GM19452 (cell line): ENCODE results near the gene PLEKHB2.
A peak's percentile ranks its signal among the peaks of the same experiment; 100 is the strongest.
"Not testable (repeated sequence)": the region's sequence is repeated elsewhere in the genome, so short reads cannot be mapped to it uniquely, and the experiment has no call there.

Experiments used
- ATAC-seq: cut with Tn5 transposase; IDR thresholded peaks from one replicate; pipeline ENCODE4 v1.9.1; 2021; ENCODE audit not compliant: unreplicated experiment

Gene PLEKHB2

GRCh38 chr2:131093696-131094462 lies 11.3 kb upstream of the PLEKHB2 start:
- peak; percentile 71 for ATAC-seq

- ATAC-seq = no peak
These were observed 10.5 kb upstream of the PLEKHB2 start for GRCh38 chr2:131094463-131095281.

GRCh38 chr2:131103165-131103564 lies 2.0 kb upstream of the PLEKHB2 start:
- ATAC-seq = no peak

DNA sequence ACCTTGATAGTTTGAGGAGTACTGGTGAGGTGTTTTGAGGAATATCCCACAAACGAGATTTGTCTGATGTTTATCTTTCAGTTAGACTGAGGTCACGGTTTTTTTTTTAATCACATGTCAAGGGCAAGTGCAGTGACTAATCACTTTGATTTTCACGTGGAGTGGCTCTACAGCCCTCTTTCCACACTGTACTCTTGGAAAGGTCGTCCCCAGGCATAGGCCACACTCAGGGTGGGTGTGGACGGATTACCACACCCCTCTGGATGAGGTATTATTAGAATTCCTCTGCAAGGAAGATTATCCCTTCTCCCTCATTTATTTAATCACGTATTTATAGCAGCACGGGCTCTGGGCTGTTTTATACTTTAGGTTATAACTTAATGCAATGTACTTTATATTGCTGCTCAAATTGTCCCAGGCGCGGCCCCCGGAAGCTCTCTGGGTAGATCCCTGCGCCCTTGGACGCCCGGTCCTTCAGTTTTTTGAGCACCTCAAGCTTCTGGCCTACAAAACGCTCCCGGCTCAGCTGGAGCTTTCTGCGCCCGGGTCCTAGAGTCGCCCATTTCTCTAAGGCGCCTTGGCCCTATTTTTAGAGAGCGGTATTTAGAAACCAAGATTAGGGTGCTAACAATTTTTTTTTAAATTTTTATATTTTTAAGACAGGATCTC lies 515 bp upstream of the PLEKHB2 start:
- peak; percentile 71 for ATAC-seq

DNA sequence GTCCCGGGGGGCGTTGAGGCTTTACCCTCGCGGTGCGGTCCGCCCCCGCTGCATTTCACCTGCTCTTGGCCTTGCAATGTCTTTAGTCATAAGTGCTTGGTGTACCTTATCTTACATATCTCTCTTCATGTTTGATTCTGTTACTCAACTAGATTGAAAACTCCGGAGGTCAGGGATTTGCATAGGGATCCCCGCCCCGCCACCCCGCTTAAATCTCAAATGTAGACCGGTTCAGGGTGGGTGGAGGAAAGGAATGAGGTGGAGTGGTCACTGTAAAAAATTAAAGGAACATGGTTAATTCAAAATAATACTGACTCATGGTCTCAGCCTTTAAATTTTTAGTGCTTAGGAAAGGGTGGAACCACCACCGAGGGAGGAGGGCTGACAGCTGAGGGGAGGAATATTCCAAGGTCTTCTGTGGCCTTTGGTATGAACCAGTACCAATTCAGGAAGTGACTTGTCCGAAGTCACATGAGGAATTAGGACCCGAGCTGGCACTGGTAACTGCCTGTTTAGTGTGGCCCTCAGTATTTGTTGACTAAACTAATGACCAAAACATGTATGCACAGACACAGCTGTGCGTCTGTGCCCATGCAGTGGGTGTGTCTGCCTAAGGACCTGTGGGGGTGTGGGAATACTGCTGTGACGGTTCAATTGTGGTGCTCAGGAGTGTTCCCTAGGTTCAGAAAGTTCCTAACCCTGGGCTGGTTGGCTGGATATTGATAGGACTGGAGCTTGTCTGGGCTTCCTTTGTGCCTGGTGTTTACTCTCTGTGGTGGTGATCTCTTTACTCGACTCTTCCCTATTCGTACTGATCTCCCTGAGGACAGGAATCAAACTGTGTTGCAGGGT lies 1.0 kb downstream of the PLEKHB2 start:
- peak; percentile 34 for ATAC-seq

- ATAC-seq = no peak
These were observed 7.4 kb downstream of the PLEKHB2 start for GRCh38 chr2:131112529-131112928.

DNA sequence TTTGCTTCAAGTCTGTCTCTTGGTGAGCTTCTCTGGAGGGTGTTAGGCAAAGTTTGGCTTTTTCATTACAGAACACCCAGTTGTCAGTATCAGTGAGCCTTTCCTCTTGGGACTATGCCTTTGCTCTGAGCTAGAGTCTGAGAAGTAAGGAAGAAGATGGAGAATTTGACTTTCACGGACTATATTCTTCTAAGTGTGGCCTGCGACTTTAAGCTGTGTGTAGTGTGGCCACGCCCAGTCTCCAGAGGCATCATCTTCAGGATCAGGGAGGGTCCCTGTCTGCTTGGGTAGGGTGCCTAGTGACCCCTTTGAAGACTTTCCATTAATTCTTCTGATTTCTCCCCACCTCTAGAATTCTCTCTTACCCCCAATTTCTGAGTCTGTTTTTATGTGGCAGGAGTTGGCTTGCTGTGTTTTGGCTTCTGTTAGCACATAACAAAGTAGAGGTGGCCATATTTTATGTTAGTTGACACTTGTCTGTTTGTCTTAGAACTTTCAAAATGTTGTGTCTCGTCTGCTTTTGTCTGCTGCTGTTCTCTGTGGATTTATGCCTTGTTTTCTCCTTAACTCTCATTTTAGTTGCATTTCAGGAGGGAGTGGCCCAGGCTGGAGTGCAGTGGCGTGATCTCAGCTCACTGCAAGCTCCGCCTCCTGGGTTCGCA lies 8.6 kb downstream of the PLEKHB2 start:
- ATAC-seq = no peak

- ATAC-seq = not testable (repeated sequence)
These were observed 9.8 kb downstream of the PLEKHB2 start for GRCh38 chr2:131114950-131115349.

- ATAC-seq = no peak
These were observed 10.6 kb downstream of the PLEKHB2 start for GRCh38 chr2:131115752-131116151.

DNA sequence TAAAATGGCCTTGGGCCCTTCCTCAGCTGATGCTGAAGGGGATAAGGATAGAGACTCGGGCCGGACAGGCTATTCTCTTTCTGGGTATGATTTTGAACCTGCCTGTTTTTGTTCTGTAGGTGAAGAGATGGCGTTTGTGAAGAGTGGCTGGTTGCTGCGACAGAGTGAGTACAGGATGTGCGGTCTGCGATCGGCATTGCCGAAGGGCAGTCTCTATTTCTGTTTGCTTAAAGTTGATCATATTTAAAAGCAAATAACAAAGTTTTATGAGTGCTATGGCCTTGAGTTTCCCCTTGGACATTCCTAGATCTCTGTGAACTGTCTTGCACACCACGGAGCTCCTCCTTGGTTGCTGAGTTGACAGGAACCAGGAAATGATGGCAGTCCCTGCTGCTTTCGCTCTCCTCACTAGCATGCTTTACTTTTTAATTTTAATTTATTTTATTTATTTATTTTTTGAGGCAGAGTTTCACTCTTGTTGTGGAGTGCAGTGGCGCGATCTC lies 15.7 kb downstream of the PLEKHB2 start:
- no peak for ATAC-seq

GRCh38 chr2:131121464-131121863 lies 16.3 kb downstream of the PLEKHB2 start:
- no peak for ATAC-seq

DNA sequence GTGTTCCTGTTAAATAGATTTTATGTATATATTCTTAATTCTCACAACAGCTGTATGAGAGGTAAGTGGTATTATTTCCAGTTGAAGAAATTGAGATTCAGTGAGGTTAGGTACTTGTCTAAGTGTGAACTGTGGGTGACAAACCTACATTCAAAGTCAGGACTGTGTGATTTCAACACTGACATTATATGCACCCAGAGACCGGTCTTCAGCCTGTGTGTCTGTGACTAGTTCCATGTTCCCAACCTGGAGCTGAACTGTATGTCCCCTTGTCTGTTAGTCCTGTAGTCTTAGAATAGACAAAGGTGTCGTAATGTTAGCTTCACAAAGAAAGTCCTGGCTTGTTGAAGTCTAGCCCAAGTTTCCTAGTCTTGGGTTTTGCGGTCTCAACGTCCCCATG lies 17.4 kb downstream of the PLEKHB2 start:
- no peak for ATAC-seq

GRCh38 chr2:131123192-131123591 lies 18.1 kb downstream of the PLEKHB2 start:
- no peak for ATAC-seq

GRCh38 chr2:131125195-131125757 lies 20.1 kb downstream of the PLEKHB2 start:
- ATAC-seq = no peak

- no peak for ATAC-seq
These were observed 21.3 kb downstream of the PLEKHB2 start for GRCh38 chr2:131126436-131126835.

DNA sequence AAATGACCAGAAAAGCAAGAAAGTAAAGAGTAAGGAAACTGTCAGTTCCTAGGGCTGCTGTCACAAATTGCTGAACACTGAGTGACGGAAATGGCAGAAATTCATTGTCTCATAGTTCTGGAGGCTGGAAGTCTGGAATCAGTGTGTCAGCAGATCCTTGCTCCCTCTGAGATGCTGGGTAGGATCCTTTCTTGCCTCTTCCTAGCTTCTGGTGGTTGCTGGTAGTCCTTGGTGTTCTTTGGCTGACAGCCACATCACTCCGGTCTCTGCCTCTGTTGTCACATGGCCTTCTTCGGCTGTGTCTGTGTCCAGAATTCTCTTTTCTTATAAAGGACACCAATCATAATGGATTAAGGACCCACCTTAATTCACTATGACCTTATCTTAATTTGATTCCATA lies 21.9 kb downstream of the PLEKHB2 start:
- ATAC-seq = no peak

- ATAC-seq = no peak
These were observed 22.8 kb downstream of the PLEKHB2 start for GRCh38 chr2:131127981-131128380.

DNA sequence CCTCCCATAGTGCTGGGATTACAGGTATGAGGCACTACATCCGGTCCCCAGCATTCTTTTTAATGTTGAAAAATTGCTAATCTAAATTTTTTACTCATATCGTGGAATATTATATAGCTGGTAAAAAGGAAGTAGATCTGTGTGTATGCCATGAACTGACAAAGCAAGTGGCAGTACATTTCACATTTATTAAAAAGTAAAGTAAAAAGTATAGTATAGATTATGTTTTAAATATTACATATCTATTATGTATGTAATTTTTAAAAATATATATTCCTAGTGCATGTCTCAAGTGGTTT lies 25.1 kb downstream of the PLEKHB2 start:
- ATAC-seq = no peak

- no peak for ATAC-seq
These were observed 27.6 kb downstream of the PLEKHB2 start for GRCh38 chr2:131132729-131133128.

DNA sequence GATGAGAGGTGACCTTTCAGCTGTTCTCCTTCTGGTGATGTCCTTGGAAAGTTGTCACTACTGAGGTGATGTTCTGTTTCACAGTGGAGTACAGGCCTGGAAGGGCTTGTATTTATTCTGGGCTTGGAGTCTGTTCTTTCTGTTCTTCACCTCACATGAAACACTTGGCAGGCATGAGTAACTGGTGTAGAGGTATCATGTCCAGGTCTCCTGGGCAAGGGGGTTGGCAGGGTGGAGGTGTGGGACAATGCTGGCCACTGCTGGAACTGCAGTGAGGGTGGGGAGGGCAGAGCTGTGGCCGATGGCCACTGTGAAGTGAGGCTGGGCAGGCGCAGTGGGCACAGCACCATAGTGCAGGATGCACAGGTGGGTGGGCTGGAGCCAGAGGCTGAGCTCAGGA lies 35.4 kb downstream of the PLEKHB2 start:
- no peak for ATAC-seq
